HG02840 (cell line): ENCODE measurements around the gene GATAD2B.

ENCODE experiments used
- ATAC-seq: cut with Tn5 transposase; IDR thresholded peaks from one replicate; pipeline ENCODE4 v1.9.1; 2021; ENCODE audit warnings: mild to moderate bottlenecking, moderate library complexity, moderate number of reproducible peaks; ENCODE audit not compliant: unreplicated experiment, low FRiP score

Gene GATAD2B

DNA sequence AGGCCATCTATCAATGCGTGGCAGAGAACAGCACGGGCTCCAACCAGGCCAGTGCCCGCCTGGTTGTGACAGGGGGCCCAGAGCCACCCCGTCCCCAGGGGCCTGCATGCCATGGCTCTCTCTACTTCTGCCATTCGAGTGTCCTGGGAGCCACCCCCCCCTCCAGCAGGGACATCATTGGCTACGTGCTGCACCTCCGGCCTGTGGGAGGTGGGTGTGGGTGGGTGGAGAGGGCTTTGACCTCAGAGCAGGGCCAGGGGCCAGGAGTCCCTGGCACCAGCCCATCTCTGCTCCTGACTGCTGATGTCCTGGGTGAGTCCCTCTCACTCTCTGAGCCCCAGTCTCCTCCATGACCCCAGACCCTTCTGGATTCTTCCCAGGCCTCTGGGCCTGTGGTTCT, 122.3 kb downstream of the GATAD2B start:
- no peak for ATAC-seq

DNA sequence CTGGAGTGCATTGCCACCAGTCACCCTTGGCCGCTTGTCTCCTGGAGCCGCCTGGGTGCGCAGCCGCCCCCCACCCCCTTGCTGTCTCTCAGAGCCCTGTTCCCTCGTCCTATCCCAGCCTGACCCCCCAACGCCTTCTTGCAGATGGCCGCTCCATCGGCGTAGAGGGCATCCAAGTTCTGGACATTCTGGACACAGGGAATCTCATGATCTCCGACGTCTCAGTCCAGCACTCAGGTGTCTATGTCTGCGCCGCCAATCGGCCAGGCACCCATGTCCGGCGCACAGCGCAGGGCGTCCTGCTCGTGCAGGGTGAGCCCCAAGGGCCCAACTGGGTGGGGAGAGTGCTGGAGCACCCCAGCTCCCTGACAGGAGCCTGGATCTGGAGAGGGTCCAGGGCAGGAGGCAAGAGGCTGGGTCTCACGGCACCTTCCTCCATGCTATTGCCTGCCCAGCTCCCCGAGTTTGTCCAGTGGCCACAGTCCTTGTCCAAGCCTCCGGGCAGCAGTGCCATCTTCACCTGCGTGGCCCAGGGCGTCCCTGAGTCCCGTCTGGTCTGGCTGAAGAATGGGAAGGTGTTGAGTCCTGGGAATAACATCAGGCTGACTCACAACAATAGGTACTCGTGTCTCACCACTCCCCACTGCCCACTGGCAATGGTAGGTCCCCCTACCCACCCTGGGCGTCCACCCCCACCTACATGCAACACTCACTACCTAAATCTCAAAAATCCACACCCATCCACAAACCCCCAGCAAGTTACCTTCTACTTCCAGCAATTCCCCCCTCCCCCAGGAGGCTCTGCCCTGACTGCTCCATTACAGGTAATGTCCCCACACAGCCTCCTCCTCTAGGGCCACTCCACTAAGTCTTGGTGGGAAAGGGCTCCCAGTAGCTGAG, 123.0 kb downstream of the GATAD2B start:
- no peak for ATAC-seq

DNA sequence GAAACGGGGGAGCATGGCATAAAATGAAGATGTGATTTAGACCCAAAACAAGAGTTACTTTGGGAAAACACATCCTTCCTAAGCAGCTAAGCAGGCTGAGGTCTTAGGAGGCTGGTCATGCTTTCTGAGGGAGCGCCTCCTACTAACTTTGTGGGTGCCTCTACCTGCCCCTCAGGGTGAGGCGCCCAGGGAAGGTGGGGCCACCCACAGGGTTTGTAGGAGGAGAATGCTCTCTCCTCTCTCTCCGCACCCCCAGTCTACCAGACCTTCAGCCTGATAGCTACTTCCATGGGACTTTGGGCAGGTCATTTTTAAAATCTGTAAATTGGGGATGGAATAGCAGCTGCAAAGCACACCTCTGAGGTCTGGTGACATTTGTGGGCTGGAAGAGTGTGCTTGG, 123.8 kb downstream of the GATAD2B start:
- no peak for ATAC-seq

DNA sequence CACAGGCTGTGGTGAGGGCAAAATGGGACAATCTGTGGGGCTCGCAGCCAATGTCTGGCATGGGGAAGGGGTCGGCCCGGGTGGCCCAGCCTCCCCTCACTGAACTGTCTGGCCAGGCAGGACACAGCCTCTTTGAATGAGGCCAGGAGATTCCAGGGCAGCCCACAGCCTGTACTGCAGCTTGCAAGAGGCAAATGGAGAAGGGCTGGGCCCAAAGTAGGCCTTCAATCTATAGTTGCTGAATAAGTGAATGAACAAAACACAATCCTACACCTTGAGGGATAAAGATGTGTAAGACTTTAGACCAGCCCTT, 124.3 kb downstream of the GATAD2B start:
- no peak for ATAC-seq

DNA sequence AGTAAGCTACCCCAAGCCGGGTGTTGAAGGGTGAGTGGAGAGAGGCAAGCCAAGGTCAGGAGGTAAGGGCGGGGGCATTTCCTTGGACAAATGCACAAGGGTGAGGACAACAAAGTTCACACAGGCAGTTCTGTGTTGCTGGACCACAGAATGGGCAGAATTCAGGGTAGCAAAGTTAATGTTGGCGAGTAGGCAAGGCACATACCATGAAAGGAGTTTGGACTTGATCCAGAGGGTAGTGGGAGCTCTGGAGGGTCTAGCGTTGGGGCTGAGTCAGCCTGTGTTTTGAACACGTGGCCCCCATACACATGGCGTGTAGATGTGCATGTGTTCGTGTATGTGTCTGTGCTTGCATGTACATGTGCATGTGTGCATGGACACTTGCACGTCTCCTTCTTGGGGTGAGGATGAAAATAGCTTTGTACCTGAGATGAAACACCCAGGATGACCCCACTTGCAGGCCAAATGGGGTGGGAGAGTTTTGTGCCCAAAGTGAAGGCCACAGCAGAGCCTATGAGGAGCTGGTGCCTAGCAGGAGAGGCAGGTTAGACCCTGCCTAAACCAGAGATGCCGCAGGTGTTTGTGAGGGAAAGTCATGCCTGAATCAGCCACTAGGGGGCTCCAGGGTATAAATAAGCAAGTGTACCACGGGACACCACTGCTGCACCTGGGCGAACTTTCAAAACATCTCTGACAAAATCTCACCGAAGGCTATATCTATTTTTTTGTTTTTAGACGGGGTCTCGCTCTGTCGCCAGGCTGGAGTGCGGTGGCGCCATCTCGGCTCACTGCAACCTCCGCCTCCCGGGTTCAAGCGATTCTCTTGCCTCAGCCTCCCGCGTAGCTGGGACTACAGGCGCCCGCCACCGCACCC, 125.7 kb downstream of the GATAD2B start:
- ATAC-seq: no peak

DNA sequence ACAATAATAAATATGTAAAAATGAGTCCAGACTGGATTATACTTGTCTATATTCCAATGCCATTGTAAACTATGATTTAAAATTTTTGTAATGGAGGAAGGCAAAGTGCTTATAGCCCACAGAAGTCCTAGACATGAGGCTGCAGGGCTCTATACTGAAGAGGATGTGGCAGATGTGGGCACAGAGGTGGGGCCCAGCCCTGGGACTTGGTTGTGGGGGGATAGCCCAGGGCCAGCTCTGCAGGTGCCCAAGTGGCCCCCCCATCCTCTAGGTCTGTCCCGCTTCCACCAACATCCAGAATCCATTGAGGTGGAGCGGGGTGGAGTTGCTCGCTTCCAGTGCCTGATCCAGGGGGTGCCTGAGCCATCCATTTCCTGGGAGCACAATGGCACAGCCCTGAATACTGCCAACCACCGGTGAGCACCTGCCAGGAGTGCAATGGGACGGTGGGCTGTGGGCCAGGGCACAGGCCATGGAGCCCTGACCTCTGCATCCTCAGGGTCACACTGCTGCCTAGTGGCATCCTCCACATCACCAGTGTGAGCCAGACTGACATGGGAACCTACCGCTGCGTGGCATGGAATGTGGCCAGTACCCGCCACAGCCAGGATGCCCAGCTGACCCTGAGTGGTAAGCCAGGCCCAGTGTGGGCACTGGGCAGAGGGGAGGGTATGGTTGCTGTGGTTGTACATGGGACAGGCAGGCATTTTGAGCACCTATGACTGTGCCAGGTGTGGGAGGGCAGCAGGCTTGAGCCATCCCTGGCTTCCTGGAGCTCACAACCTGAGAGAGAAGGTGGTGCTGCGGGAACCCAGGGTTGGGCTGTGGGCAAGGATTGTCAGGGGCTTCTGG, 126.6 kb downstream of the GATAD2B start:
- no peak for ATAC-seq

DNA sequence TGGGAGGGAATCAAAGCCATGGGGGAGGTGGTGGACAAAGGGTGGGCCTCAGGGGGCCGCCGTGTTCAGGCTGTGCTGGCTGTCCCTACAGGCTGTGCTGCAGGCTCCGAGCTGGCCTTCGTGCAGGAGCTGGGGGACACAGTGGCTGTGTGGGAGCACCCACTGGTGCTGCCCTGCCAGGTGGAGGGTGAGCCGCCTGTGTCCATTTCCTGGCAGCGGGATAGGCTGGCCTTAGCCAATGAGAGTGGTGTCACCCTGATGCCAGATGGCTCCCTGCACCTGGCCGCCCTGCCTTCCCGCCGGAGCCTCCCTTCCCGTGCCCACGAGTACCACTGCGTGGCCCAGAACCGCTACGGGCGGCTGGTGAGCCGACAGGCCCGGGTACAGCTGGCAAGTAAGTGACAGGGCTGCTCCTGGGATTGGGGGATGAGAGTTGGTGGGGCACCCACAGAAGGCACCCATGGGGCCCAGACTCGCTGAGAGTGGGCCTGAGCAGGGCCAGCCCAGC, 127.4 kb downstream of the GATAD2B start:
- no peak for ATAC-seq

DNA sequence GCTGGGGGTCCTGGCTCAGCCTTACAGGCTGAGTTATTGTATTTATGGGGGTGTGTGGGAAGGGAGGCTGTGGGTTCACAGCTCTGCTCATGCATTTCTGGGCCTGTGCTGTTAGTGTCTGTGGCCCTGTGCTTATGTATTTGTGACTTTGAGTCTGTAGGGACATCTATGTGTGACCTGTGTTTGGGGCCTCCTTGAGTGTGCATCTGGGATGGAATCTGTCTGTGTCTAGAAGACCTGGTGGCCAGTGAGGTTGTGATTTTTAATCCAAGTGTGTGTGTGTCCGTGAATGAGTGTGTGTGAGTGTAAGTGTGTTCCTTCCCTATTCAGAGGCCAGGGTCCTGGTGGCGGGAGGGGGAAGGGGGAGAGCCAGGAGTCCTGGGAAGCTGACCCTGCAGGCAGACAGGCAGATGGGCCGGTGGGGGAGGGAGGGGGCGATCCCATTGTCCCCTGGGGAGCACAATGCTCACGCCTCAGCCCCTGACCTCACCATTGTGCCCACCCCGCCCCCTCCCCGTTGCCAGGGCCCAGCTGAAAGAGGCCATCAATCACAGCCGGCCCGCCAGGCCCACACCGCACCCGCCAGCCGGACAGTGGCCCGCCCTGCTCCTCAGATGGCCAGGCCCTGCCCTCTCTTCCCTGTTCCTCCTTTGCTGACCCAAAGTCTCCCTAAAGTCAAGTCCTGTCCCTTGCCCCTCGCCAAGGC, 128.0 kb downstream of the GATAD2B start:
- ATAC-seq: no peak

DNA sequence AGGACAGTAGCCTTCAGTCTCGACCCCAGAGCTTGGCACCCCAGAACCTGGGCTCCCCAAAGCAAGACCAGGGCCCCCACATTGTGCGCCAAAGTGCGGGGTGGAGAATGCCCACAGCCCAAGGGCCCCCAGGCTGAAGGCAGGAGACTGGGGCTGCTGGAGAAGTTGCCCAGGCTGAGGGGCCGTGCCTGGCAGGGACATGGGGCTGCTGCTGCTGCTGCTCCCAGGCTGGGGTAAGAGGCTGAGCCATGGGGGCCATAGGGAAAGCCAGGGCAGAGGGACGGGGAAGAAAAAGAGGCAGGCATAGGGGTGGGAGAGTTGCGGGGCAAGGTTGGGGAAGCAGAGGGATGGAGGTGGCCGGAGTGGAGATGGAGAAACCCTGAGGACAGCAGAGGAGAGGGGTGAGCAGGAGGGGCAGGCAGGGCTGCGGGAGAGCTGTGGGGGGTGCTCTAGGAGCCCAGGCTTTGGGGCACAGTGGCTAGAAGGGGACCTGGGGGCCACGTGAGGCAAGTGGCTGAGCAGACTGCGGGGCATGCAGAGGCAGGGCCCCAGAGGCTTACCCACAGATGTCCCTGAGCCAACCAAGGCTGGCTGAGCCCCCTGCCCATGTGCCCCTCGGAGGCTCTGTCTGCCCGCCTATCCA, 128.7 kb downstream of the GATAD2B start:
- no peak for ATAC-seq

DNA sequence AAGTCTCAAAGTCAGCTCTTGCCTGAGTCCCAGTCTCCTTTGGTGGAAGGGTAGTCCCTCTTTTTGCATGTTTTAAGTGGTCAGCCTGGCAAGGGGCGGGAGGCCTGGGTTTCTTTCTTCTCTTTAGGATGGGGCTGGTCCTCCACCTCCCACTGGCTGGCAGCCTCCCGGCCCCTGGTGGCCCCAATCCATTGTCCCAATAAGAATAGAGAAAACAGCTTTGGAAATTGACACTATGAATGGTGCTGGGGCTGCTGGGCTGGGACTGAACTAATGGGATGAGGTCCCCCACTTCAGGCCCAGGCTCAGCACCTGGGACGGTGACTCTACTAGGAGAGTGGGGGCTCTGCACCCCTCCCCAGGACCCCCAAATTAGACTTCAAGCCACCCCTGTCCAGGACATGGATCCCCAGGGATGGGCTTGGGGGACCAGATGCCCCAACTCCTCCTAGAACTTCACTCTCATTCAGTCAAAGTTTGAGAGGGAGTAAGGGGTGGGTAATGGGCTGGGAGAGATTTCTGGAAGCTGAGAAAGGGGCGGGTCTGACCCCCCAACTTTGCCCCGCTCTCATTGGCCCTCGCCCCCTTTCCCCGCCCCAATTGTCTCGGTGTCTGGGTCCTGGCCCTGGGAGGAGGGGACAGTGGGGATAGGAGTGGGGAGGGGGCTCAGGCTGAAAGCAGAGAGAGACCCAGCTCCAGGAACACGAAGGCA, 129.4 kb downstream of the GATAD2B start:
- ATAC-seq: no peak

DNA sequence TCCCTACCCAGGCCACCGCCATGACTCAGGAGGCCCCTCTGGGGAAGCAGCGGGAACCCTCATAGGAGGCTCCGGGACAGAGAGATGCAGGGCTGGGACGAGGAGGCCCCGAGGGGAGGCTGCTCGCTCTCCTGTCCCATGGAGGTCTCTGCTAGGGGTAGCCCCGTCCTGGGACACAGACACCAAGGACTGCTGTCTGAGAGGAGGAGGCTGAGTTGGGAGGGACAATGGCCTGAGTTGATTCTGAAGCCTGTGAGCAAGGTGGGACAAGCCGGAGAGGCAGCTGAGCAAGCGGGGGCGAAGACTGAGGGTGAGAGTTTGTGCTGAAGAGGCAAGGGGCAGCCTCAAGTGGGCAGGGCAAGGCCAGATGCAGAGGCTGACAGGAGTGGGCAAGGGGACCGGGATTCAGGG, 130.1 kb downstream of the GATAD2B start:
- ATAC-seq: no peak

DNA sequence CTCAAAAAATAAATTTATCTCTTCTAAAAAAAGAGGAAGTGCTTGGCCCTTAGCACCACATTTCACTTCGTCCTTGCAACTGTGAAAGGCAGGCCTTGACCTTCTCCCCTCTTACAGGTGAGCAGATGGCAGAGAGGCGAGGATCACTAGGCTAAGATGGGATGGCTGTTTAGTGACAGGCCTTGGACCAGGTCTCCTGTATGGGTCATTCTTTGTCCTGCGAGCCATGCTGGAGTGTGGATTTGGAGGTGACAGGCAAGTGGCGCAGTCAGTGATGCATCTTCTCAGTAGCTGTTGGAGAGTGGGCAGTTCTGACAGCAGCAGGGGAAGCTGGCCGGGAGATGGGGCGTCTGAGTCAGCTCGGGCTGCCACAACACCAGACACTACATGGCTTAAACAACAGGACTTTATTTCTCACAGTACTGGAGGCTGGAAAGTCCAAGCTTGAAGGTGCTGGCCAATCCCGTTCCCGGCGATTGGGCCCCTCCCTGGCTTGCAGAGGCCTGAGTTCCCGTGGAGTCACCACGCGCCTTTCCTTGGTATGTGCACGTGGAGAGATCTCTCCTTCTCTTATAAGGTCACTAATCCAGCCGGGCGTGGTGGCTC, 131.0 kb downstream of the GATAD2B start:
- ATAC-seq: no peak

DNA sequence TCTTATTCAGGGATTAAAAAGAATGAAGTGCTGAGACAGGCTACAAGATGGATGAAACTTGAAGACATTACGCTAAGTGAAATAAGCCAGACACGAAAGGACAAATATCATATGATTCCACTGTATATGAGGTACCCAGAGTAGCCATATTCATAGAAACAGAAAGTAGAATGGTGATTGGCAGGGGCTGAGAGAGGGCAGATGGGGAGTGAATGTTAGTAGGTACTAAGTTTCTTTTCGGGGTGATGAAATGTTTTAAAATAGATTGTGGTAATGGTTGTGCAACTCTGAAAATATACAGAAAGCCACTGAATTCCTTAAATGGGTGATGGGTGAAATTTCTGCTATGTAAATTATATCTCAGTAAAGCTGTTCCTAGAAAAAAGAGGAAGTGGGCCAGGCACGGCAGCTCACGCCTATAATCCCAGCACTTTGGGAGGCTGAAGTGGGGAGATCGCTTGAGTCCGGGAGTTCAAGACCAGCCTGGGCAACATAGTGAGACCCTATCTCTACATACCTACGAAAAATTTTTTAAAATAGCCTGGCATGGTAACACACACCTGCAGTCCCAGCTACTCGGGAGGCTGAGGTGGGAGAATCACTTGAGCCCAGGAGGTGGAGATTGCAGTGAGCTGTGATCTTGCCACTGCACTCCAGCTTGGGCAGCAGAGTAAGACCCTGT, 131.7 kb downstream of the GATAD2B start:
- peak; percentile 83 for ATAC-seq

DNA sequence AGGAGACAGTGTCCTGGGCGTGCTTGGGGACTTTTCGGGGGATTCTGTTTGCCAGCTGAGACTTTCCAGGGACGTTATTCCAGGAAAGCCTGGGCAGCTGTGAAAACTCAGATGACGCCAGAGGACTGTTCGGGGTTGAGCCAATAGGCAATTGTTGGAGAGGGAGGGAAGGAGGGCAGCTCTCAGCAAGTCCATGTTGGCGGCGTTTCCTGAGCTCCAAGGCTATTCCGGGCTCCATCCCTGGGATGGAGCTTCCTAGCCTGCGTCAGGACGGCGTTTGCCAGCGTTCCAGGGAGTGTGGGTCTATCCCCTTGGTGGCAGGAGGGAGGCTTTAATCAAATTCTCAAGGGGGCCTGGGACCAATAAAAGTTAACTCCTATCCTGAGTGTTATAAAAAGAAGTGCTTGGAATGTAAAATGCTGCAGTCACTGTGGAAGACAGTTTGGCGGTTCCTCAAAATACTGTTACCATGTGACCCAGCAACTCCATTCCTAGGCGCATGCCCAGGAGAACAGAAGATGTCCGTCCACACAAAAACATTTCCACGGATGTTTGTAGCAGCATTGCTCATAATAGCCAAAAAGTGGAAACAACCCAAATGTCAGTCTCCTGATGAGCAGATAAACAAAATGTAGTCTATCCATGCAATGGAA, 132.3 kb downstream of the GATAD2B start:
- ATAC-seq: no peak

DNA sequence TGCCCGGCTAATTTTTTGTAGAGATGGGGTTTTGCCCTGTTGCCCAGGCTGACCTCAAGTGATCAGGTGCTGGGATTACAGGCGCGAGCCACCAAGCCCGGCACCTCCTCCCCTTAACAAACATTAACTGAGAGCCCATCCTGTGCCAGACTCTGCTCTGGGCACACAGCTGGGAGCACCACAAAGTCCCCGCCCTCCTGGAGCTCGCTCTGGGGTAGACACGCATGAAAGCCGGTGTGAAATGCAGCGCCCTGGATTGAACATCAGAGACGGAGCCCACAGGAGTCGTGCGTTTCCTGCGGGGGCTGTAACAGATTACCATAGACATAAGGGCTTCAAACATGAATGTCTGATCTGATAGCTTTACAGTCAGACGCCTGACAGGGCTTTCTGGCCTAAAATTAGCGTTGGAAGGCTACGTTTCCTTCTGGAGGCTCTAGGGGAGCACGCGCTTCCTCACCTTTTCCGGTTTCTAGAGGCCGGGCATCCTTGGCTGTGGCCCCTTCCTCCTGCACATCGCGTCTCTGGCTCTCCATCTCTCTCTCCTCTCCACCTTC, 133.2 kb downstream of the GATAD2B start:
- ATAC-seq: no peak

DNA sequence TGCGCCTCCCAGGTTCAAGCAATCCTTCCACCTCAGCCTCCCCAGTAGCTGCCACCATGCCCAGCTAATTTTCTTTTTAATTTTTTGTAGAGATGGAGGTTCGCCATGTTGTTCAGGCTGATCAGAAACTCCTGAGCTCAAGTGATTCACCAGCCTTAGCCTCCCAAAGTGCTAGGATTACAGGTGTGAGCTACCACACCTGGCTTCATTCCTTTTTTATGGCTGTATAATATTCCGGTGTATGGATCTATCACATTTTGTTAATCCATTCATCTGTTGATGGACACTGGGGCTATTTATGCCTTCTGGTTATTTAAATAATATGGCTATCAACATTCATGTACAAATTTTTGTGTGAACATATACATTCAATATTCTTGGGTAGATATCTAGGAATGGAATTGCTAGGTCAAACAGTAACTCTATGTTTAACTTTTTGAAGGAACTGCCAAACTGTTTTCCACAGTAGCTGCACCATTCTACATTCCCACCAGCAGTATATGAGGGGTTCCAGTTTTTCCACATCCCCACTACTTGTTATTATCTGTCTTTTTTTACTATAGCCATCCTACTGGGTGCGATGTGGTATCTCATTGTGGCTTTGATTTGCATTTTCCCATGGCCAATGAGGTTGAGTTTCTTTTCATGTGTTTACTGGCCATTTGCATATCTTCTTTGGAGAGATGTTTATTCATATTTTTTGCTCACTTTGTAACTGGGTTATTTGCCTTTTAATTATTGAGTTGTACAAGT, 136.6 kb downstream of the GATAD2B start:
- no peak for ATAC-seq
